Fibroblast of peridontal ligament (primary cell): ENCODE results near the gene TJP3.
A peak's percentile ranks its signal among the peaks of the same experiment; 100 is the strongest.
"Not testable (repeated sequence)": the region's sequence is repeated elsewhere in the genome, so short reads cannot be mapped to it uniquely, and the experiment has no call there.

ENCODE experiments used
- DNase-seq: peaks from one replicate; pipeline ENCODE4 v3.0.0-alpha.2; 2010; ENCODE audit errors: extremely low read depth

TJP3 gene

GRCh38 chr19:3745363-3746045, 37.3 kb downstream of the TJP3 start:
- DNase-seq, result no peak

- DNase-seq, result no peak
Measured at GRCh38 chr19:3746371-3747056, 38.3 kb downstream of the TJP3 start.

GRCh38 chr19:3748965-3749364, 40.8 kb downstream of the TJP3 start:
- DNase-seq, result no peak

- DNase-seq, result no peak
Measured at GRCh38 chr19:3750211-3750610, 42.0 kb downstream of the TJP3 start.

- DNase-seq, result no peak
Measured at GRCh38 chr19:3751236-3751635, 43.1 kb downstream of the TJP3 start.

- no peak for DNase-seq
Measured at GRCh38 chr19:3752492-3752891, 44.3 kb downstream of the TJP3 start.

GRCh38 chr19:3753631-3754410, 45.6 kb downstream of the TJP3 start:
- no peak for DNase-seq

- not testable (repeated sequence) for DNase-seq
Measured at GRCh38 chr19:3757705-3758104, 49.5 kb downstream of the TJP3 start.

- DNase-seq, result not testable (repeated sequence)
Measured at GRCh38 chr19:3758297-3758696, 50.1 kb downstream of the TJP3 start.

GRCh38 chr19:3759482-3760254, 51.5 kb downstream of the TJP3 start:
- no peak for DNase-seq

- DNase-seq, result peak; percentile 8
Measured at GRCh38 chr19:3760871-3761361, 52.7 kb downstream of the TJP3 start.

- peak; percentile 81 for DNase-seq
Measured at GRCh38 chr19:3761382-3762129, 53.4 kb downstream of the TJP3 start, which contains the start of gene APBA3. Gene APBA3, minus strand, starts transcription at chr19:3761692. Its CDS starts 1,428 bp downstream, at chr19:3760264.

- DNase-seq, result no peak
Measured at GRCh38 chr19:3762130-3762473, 53.9 kb downstream of the TJP3 start.

- DNase-seq, result peak; percentile 99
Measured at GRCh38 chr19:3762501-3763459, 54.6 kb downstream of the TJP3 start, which contains the start of gene MRPL54. Gene MRPL54, plus strand, starts transcription at chr19:3762682. Its CDS starts 19 bp downstream, at chr19:3762701.

GRCh38 chr19:3765121-3765520, 56.9 kb downstream of the TJP3 start:
- DNase-seq, result no peak

- not testable (repeated sequence) for DNase-seq
Measured at GRCh38 chr19:3765757-3766156, 57.6 kb downstream of the TJP3 start.

- no peak for DNase-seq
Measured at GRCh38 chr19:3766520-3766919, 58.3 kb downstream of the TJP3 start.

GRCh38 chr19:3767050-3767449, 58.9 kb downstream of the TJP3 start:
- DNase-seq, result no peak

GRCh38 chr19:3768015-3768747, 60.0 kb downstream of the TJP3 start:
- no peak for DNase-seq
